NCI-H69 (cell line): ENCODE results near the gene ALOX5AP.

ENCODE experiments used
- DNase-seq: peaks from one replicate; lab custom pipeline; 2025; lab: John Stamatoyannopoulos, UW

Gene ALOX5AP

GRCh38 chr13:30735025-30735871, at the start of gene ALOX5AP:
Gene ALOX5AP (plus strand): TSS chr13:30735543. CDS start chr13:30735606, 63 bp downstream.
- no peak for DNase-seq

- no peak for DNase-seq
Measured at GRCh38 chr13:30685987-30686386, 49.4 kb upstream of the ALOX5AP start.

GRCh38 chr13:30687601-30688000, 47.7 kb upstream of the ALOX5AP start:
- no peak for DNase-seq

- DNase-seq: no peak
Measured at GRCh38 chr13:30689752-30690151, 45.6 kb upstream of the ALOX5AP start.

- DNase-seq: peak; percentile 73
Measured at GRCh38 chr13:30690282-30691188, 44.8 kb upstream of the ALOX5AP start.

- no peak for DNase-seq
Measured at GRCh38 chr13:30692113-30692512, 43.2 kb upstream of the ALOX5AP start.

- peak; percentile 28 for DNase-seq
Measured at GRCh38 chr13:30696278-30697176, 38.8 kb upstream of the ALOX5AP start.

- DNase-seq: no peak
Measured at GRCh38 chr13:30697177-30697953, 38.0 kb upstream of the ALOX5AP start.

GRCh38 chr13:30697996-30698401, 37.3 kb upstream of the ALOX5AP start:
- no peak for DNase-seq

- no peak for DNase-seq
Measured at GRCh38 chr13:30698488-30699005, 36.8 kb upstream of the ALOX5AP start.

GRCh38 chr13:30700364-30700763, 35.0 kb upstream of the ALOX5AP start:
- DNase-seq: no peak

GRCh38 chr13:30702006-30702405, 33.3 kb upstream of the ALOX5AP start:
- DNase-seq: no peak

GRCh38 chr13:30704596-30704995, 30.7 kb upstream of the ALOX5AP start:
- no peak for DNase-seq

- no peak for DNase-seq
Measured at GRCh38 chr13:30705680-30706079, 29.7 kb upstream of the ALOX5AP start.

GRCh38 chr13:30708541-30708940, 26.8 kb upstream of the ALOX5AP start:
- no peak for DNase-seq

GRCh38 chr13:30710442-30710841, 24.9 kb upstream of the ALOX5AP start:
- no peak for DNase-seq

GRCh38 chr13:30711375-30711774, 24.0 kb upstream of the ALOX5AP start:
- DNase-seq: no peak

GRCh38 chr13:30711837-30712236, 23.5 kb upstream of the ALOX5AP start:
- DNase-seq: no peak

GRCh38 chr13:30712536-30713532, 22.5 kb upstream of the ALOX5AP start:
- no peak for DNase-seq
